Activated CD4-positive, alpha-beta T cell treated with anti-CD3 and anti-CD28 coated beads for 4 hours (primary cell): ENCODE measurements around the gene SIRPB1.
"Not testable (repeated sequence)": the region's sequence is repeated elsewhere in the genome, so short reads cannot be mapped to it uniquely, and the experiment has no call there.

Experiments
- DNase-seq, 2 donors: peaks; one replicate each; pipeline ENCODE4 v3.0.0-alpha.2; 2020

Gene SIRPB1

DNA sequence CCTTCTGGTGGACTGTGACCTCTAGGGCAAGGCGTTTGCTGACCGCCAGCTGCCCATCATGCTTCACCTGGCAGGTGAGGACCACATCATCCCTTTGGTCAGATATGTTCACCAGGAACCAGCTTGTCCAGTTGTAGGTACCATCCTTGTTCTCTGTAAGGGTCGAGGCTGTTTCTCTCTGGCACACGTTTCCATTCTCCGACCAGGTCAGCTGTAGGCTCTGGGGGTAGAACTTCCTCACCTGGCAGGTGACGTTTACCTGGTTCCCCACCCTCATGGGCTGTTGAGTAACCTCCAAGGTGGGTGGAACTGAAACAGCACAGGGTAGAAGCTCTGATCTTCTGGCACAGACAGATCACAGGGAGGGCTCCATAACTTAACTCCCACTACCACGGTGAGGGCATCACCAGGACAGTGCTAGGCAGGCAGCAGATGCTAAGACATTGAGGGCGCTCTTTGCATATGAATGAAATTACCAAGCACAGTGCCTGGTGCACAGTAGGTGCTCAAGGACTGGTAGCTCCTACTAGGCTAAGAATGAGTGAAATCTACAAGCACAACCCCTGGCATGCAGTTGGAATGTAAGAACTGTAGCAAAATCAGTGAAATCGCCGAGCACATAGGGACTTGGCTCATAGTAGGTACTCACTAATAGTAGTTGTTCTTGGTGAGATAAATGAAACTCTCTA lies 15.6 kb upstream of the SIRPB1 start:
- no peak for DNase-seq

DNA sequence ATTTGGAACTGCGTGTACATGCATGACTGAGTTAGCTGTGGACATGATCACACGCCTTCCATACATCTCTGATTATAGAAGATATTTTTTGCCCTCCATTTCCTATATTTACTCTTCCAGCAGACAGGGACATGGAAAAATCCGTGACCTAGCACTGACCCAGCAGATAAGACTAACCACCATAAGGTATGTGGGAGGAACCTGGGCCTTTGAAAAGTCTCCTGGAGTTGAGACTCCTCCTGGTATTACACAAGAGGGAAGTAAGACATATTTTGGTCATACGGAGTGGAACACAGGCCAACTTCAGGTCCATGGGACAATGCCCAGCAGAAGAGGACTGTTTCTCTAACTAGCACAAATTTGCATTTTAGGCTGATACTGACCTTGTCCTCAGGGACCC lies 13.7 kb upstream of the SIRPB1 start:
- DNase-seq: no peak

GRCh38 chr20:1632178-1632577 lies 12.4 kb upstream of the SIRPB1 start:
- peak; percentile 39 to 55 for DNase-seq

DNA sequence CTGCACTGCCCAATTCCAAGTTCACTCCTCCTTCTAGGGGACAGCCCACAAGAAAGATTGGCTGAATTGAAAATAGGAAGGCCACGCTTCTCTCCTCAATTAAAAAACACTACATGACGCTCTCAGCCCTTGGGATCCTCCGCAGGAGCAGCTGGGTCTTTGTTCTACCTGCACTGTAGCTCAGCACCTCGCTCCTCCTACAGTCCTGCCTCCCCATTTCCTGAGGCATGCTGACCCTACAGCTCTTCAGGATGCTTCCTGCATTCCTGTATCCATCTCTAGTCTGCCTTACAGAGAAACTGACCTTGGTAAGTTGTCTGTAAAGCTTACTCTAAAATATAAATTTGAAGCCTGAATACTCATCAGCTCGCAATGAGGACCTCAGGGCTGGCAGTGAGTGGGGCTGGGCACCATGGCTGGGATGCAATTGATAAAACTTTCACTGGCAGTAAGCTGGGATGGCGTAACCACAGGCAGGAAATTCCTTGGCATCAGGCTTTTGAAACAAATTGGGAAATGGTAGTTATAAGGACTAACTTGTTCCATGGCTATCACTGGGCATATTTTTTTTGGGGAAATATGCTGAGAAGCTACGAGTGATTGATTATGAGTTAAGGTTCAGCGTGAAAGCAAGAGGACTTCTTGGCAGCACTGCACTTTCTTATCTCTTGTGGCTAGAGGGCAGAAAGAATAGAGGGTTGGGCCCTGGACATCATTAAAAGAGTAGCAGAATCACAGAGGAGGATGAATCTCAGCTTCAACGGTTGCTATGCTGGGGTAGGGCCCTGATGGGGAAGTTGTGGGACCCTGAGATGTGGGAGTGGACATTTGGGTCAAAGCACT lies 11.7 kb upstream of the SIRPB1 start:
- DNase-seq: no peak

- DNase-seq: no peak
Measured at GRCh38 chr20:1630186-1630585, 10.4 kb upstream of the SIRPB1 start.

DNA sequence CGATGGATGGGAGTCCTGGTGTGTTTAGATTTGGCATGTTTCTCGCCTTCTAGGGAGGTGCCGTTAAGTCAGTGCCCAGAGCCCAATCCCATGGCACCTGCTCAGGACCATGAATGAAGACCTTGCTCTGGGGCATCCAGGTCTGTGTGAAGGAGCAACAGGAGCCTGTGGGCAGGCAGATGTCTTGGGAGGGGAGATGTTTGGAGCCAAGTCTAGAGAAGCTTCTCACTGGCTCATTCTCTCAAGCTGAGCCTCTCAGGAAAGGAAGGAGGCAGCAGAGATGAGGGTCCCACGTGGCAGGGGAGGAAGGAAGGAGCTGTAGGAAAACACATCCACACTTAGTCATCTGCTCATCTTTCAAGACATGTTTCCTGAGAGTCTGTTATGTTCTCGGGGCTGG lies 9.5 kb upstream of the SIRPB1 start:
- DNase-seq: no peak

- DNase-seq: no peak
Measured at GRCh38 chr20:1628621-1629020, 8.8 kb upstream of the SIRPB1 start.

DNA sequence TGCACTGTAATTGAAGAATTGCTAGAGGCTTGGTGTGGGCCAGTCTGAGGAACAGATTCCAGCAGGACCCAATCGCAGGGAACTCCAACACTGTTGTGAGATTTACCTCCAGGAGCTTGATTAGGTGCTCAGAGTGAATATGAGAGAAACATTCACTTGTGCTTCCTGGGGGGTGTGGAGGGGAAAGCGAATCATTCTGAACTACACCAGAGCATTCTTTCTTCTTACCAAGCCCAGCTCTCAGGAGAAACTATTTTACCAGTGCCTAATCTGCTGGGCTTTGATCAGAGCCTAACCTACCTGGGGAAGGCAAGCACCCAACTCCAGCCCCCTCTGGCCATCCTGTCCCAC lies 7.4 kb upstream of the SIRPB1 start:
- DNase-seq: no peak

- DNase-seq: no peak
Measured at GRCh38 chr20:1626528-1627199, 6.9 kb upstream of the SIRPB1 start.

- no peak for DNase-seq
Measured at GRCh38 chr20:1625083-1625690, 5.4 kb upstream of the SIRPB1 start.

- DNase-seq: no peak
Measured at GRCh38 chr20:1623501-1624205, 3.8 kb upstream of the SIRPB1 start.

GRCh38 chr20:1622450-1622849 lies 2.6 kb upstream of the SIRPB1 start:
- no peak for DNase-seq

DNA sequence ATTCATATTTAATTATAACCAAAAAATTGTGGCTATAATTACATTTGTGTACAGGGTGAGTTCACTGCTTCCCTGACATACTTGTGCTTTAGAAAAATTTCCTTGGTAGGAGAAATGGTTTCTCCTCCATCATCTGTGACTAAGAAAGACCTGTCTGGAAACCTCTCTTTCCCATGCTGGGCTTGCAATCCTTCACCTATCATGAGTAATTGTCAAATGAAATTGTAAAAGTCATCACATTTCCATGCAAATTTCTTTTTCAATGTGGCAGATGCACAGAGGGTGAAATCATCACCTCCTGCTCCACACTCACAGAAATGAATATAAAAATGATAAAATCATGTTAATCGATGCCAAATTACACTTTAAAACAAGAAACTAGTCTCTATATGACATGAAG lies 1.5 kb upstream of the SIRPB1 start:
- no peak for DNase-seq

DNA sequence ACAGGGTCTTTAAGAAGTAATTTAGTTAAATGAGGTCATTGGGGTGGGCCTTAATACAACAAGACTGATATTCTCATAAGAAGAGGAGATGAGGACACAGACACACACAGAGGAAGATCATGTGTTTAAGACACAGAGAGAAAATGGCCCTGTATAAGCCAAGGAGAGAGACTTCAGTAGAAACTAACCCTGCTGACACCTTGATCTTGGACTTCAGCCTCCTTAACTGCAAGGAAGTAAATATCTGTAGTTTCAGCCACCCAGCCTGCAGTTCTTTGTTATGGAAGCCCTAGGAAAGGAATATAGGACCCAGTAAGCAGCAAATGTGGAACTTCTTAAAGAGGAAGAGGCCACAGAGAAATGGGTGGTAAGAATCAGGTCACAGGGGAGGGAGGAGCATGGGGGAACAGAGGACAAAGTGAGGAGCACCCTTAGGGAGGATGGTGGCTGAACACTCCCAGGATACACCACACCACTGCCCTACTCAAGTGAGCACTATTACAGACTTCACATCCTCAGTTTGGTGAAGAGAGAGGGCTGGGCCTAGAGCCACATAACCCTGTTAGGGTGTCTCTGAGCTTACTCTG lies 762 bp downstream of the SIRPB1 start:
- no peak for DNase-seq

GRCh38 chr20:1618479-1618878 lies 1.3 kb downstream of the SIRPB1 start:
- DNase-seq: no peak

DNA sequence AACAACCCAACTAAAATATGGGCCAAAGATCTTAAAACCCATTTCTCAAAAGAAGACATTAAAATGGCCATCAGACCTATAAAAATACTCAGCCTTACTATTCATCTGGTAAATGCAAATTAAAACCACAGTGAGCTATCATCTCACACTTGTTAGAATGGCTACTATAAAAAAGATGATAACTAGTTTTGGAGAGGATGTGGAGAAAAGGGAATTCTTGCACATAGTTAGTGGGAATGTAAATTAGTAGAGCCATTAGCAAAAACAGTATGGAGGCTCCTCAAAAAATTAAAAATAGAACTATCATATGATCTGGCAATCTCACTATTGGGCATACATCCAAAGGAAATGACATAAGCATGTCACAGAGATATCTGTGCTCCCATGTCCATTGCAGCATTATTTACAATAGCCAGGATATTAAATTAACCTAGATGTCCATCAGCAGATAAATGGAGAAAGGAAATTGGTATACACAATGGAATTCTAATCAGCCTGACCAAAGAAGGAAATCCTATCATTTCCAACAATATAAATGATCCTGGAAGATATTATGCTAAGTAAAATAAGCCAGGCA lies 2.9 kb downstream of the SIRPB1 start:
- DNase-seq: no peak

- not testable (repeated sequence) for DNase-seq
Measured at GRCh38 chr20:1610404-1610803, 9.4 kb downstream of the SIRPB1 start.

- DNase-seq: not testable (repeated sequence)
Measured at GRCh38 chr20:1608678-1609347, 11.0 kb downstream of the SIRPB1 start.

GRCh38 chr20:1600736-1601135 lies 19.1 kb downstream of the SIRPB1 start:
- no peak for DNase-seq

DNA sequence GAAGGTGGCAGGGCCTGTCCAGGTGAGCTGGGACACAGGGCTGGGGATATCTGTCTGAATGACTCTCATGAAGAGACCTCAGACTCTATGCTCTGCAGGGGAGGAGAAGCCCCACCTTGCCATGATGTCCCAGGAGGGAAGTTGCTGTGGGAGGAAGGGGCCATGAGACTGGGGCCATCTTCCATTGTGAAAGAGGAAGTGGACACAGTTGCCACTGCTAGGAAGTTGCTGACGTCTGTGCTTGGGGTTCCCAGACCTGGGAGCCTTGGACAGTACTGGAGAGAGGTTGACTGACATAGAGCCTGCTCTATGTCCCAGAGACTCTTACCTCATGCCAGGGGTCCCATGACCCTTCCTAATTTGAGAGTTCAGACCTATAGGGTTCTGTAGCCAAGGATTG lies 24.5 kb downstream of the SIRPB1 start:
- no peak for DNase-seq
